Brain pericyte (primary cell): ENCODE measurements around the gene P2RX7.
"Not testable (repeated sequence)": the region's sequence is repeated elsewhere in the genome, so short reads cannot be mapped to it uniquely, and the experiment has no call there.

Experiments
- DNase-seq: peaks from one replicate; pipeline ENCODE4 v3.0.0-alpha.2; 2012; ENCODE audit warnings: low read depth, low spot score

The P2RX7 gene

DNA sequence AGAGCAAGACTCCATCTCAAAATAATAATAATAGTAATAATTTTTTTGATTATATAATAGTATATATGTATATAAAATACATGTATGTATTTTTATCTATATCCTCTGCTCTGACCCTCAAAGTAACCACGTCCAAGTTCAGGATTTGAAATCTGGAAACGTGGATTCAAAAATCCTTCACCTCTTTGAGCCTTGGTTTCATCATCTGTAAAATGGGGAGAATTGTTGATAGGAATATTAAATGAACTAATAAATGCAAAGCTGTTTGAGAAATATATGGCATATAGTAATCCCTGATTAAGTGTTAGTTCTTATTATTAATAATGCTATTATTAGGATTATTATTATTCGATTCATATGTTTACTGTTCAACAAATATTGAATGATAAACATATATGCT lies 2.6 kb downstream of the P2RX7 start:
- DNase-seq: no peak

DNA sequence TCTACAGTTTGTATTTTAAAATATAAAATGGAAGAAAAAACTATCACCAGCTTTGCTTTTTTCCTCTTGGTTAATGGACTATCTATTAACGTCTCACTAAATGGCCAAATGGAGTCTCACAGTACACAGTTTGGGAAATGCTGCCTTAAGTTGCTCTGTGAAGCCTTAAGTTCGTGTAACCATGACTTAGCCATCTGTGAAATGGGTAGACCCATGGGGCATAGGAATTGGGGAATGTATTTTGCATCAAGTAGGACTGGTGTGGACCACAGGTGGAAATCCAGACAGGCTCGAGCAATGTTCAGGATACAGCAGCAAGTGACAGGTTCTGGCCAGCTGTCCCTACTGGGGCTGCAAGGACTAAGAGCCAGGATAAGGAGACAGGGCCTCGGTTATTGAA lies 4.8 kb downstream of the P2RX7 start:
- no peak for DNase-seq

DNA sequence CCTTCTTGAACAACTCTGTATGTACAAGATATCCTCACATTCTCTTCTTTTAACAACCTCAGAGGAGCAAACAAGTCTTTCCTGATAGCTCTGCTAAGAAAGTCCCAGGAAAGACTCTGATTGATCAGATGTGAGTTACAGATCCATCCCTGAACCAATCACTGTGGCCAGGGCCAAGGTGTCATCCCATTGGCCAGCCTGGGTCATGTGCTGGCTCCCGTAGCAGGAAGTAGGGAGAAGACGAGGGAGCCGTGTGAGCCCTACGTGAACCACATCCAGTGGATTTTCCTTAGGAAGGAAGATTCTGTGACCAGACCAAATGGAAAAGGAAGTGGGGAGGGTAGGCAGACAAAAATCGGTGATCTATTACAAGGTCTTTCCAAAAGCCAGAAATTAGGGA lies 5.6 kb downstream of the P2RX7 start:
- DNase-seq: no peak

DNA sequence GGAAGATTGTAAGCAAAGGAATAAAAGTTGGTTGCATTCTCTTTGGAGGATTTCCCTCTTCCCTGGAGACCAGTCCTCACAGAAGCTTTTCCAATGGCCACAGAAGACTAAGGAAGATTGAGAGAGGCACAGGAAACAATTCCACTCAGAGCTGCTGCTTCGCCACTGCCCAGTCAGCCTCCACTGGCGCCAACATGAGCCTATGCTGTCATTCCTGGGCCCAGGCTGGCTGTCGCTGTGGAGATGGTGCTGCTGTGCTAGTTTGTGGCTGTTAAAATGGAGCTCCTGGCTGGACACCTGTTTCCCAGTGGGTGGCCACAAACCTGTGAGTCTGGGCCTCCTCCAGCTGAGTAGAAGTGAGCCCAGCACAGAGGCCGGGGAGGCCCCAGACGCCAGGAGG lies 6.6 kb downstream of the P2RX7 start:
- DNase-seq: no peak

DNA sequence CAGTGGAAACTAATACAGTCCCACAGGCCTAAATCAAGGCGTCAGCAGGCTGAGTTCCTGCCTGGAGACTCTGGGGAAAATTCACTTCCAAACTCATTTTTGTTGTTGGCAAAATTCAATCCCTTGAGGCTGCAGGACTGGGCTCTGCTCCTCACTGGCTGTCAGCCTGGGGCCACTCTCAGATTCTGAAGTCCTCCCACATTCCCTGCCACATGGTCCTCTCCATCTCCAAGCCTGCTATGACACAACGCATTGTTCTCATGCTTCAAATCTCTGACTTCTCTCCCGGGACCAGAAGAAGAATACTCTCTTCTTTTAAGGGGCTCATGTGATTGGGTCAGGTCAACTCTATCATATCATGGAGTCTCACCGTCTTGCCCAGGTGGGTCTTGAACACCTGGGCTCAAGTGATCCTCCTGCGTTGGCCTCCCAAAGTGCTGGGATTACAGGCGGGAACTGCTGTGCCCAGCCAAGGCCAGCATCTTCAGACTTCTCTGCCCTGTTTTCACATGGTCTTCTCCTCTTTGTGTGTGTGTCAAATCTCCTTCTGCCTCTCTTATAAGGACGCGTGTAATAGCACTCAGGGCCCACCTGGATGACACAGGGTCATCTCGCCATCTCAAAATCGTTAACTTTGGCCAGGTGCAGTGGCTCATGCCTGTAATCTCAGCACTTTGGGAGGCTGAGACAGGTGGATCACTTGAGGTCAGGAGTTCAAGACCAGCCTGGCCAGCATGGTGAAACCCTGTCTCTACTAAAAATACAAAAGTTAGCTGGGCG lies 9.7 kb downstream of the P2RX7 start:
- DNase-seq: no peak

DNA sequence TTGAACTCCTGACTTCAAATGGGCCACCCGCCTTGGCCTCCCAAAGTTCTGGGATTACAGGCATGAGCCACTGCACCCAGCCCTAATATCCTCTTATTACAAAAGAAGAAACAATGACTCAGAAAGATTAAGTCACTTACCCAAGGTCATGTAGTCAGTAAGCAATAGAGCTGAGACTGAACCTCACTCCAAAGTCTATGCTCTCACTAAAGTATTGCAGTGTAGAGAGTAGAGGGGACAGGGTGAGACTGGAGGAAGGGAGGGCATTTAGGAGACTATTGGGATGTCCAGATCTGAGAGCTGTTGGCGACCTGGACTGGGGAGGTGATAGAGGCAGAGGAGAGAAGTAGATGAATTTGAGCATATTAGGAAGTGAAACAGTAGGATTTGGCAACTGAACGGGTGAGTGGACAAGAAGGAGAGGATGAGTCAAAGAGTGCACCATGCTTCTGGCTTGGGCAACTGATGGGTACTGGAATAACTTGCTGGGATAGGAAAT lies 11.8 kb downstream of the P2RX7 start:
- DNase-seq: no peak

DNA sequence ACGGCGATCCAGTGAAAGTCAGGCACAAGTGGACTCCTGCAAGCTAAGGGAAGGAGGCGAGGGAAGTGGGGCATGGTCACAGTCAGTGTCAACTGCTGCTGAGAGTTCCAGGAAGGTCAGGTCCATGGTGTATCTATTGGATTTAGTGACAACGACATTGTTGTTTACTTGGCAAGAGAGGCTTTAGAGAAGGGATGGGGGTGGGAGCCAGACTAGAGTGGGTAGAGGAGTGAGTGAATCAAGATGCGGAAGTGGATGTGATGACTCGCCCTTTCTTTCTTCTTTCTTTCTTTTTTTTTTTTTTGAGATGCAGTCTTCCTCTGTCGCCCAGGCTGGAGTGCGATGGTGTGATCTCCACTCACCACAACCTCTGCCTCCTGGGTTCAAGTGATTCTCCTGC lies 12.5 kb downstream of the P2RX7 start:
- no peak for DNase-seq

DNA sequence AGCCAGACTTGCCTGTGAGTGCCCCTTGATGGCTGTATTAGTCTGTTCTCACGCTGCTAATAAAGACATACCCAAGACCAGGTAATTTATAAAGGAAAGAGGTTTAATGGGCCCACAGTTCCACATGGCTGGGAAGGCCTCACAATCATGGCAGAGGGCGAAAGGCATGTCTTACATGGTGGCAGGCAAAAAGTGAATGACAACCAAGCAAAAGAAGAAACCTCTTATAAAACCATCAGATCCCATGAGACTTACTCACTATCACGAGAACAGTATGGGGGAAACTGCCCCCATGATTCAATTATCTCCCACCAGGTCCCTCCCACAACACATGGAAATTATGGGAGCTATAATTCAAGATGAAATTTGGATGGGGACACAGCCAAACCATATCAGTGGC lies 16.6 kb downstream of the P2RX7 start:
- not testable (repeated sequence) for DNase-seq

DNA sequence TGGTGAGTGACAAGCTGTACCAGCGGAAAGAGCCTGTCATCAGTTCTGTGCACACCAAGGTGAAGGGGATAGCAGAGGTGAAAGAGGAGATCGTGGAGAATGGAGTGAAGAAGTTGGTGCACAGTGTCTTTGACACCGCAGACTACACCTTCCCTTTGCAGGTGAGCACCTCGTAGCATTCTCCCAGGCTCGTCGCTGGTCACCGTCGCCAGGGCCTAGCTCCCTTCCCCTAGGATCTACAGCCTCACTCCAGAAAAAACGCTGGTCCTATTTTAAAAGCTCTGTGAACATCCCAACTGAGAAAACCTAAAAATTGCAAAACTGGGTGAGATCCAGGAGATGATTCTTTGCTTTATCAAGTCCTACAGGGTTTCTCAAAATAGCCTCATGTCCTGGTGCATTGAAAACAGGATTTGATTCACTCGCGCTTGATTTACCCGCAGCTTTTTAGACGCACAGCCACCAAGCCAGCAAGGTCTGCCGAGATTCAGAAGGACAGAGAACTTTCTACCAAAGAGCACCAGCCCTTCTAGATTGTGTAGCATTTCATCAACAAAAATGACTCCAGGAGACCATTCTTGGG lies 22.2 kb downstream of the P2RX7 start:
- DNase-seq: no peak

DNA sequence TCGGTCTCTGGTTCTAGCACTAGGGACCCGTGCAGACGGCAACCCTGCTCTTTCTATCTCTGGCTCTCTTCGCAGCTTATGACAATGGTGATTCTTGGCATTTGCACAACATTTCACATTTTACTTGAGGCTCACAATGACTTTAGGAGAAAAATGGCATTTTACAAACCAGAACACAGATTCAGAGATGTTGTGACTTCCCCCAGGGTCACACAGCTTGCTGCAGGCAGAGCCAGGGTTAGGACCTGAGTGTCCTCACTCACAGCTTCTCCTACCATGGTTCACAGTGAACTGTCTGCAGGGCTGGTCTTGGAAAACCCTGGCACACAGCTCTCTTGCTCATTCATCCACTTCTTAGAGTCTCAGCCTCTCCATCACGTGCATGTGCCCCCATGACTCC lies 23.7 kb downstream of the P2RX7 start:
- no peak for DNase-seq

DNA sequence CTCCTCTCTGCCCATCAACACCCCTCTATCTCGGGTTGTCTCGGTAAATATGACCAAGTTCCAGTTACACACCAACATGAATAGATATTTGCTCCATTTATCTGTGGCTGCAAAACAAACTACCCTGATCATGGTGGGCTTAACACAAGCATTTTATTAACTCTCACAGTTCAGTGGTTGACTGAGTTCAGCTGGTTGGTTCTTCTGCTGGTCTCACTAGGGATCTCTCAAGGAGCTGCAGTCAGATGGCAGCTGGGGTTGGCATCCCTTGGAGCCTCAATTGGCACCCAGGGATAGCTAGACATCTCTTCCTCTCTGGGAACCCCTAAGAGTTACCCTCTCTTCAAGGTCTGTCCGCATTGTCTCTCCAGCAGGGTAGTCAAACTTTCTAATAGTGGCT lies 25.4 kb downstream of the P2RX7 start:
- DNase-seq: no peak

DNA sequence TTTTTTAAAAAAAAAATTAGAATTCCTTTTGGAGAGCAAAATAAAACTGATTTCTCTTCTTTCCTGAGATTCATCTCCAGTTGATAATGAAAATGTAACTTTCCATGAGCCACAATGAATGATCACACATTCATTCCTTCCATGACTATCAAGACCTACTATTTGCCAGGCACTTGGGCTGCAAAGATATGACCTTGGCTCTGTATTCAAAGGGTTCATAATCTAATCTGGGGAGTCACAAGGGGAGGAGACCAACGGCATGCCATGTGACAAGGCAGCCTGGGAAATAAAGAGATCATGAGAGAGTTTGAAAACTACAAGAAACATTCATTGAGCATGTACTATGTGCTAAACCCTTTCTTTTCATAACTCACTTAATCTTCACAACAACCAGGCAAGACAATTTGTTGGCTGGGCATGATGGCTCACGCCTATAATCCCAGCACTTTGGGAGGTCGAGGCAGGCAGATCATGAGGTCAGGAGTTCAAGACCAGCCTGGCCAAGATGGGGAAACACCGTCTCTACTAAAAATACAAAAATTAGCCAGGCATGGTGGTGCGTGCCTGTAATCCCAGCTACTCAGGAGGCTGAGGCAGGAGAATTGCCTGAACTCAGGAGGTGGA lies 26.2 kb downstream of the P2RX7 start:
- not testable (repeated sequence) for DNase-seq

DNA sequence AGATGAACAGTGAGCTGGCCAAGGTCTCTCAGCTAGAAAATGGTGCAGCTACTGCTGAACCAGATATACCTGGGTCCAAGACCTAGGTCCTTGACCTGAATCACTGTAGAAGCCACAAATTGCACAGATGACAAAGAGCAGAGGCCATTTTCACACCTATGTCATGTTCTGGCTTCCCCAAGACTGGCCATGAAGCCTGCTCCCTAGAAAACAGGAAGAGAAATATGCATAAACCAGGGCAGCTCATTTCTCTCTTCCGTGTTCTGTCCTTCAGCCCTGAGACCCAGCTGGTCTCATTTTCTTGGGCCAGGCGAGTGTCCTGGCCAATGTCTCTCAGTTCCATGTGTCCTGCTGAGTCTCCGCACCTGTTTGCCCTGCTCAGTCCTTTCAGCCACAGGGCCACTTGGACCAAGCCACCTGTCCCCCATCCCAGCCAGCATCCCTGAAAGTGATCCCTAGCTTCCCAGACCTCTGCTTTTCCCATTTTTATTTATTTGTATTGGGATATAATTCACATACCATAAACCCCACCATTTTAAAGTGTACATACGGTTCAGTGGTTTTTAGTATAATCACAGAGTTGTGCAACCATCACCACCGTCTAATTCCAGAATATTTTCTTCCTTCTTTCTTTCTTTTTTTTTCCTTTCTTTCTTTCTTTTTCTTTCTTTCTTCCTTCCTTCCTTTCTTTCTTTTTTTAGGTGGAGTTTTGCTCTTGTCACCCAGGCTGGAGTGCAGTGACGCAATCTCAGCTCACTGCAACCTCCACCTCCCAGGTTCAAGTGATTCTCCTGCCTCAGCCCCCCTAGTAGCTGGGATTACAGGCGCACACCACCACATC lies 27.0 kb downstream of the P2RX7 start:
- no peak for DNase-seq

DNA sequence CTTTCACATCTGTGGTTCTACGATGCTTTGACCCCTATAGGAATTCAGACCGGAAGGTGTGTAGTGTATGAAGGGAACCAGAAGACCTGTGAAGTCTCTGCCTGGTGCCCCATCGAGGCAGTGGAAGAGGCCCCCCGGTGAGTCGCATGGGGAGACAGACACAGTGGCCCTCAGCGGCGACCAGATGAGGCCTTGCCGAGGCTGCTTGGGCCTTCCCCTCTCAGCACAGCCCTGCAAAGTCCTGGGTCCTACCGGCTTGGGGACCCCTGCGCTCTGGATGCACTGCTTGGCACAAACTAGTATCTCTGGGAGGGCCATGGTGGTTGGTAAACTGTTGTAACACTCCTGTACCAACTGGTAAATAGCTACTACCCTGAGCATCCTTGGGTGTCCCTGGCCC lies 29.7 kb downstream of the P2RX7 start:
- DNase-seq: no peak

DNA sequence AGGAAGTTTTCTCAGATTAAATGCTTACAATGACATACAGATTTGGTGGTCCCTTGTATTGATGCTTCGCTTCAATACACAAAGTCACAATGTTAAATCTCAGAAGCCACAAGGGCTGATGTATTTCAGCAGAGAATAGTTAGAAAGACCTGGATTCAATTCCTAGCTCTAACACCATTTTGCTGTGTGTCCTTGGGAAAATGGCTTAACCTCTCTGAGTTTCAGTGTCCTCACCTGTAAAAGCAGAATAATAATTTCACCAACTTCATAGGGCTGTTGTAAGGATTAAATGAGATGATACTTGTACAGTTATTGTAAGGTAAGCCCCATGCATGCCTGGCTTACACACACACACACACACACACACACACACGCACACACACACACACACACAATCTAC lies 30.3 kb downstream of the P2RX7 start:
- no peak for DNase-seq

DNA sequence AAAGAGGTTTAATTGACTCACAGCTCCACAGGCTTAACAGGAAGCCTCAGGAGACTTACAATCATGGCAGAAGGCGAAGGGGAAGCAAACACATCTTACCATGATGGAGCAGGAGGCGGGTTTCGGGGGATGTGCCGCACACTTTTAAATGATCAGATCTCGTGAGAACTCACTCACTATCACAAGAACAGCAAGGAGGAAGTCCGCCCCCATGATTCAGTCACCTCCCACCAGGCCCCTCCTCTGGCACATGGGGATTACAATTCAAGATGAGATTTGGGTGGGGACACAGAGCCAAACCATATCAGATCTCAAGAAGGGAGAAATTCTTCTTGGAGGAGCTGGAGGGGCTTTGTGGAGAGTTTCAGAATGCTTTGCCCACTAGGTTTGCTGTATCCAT lies 32.2 kb downstream of the P2RX7 start:
- not testable (repeated sequence) for DNase-seq

DNA sequence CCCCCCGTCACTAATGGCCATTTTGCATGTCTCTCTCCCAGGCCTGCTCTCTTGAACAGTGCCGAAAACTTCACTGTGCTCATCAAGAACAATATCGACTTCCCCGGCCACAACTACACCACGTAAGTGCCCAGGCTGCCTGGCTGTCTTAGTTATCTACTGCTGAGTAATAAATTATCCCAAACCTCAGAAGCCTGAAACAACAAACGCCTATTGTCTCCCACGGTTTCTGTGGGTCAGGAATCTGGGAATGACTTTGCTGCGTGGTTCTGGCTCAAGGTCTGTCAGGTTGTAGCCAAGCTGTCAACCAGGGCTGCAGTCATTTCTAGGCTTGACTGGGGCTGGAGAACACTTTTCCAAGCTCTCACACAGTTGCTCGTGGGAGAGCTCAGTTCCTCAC lies 32.6 kb downstream of the P2RX7 start:
- no peak for DNase-seq

DNA sequence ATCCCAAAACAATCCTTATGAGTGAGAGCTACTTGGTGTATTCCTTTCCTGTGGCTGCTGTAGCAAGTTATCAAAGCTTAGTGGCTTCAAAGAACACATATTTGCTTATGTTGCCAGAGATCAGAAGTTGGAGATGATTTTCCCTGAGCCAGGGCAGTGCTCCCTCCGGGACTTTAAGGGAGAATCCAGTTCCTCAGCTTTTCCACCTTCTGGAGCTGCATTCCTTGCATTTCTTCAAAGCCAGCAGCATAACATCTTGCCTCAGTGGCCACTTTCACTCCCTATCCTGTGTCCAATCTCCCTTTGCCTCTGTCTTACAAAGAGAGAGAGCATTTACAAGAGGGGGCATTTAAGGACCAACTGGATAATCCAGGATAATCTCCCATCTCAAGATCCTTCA lies 33.7 kb downstream of the P2RX7 start:
- DNase-seq: no peak

DNA sequence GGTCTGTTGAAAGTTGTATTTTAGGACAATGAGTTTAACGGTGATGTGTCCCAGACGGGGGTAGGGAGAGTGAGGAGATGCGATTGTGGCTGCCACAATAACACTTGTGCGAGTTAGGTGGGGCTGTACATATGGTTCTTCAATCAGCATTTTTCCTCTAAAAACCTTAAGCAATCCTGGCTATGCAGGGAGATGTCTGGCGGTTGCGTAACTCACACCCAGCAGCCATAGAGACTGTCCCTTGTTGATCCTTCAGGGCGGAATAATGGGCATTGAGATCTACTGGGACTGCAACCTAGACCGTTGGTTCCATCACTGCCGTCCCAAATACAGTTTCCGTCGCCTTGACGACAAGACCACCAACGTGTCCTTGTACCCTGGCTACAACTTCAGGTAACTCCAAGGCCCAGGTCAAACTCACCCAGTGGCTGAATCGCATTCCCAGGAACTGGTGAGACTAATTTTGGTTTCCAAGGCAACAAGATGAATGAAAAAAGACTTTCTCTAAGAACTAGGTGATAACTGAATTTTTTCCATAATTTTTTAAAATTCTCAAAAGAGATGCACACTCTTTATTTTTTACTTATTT lies 34.6 kb downstream of the P2RX7 start:
- DNase-seq: no peak

DNA sequence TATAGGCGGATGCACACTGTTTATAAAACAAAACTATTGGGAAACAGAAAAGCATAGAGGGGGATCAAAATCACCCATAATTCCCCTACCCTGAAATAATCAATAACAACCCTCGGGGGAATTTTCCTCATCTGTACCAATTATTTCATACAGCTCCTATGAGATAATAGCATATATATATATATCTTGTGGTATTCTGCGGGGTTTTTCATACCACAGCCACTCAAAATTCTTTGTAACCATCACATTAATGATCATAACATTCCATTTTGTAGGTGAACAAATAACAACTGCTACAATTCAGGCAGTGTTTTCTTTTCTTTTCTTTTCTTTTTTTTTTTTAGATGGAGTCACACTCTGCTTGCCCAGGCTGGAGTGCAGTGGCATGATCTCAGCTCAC lies 35.3 kb downstream of the P2RX7 start:
- DNase-seq: no peak

DNA sequence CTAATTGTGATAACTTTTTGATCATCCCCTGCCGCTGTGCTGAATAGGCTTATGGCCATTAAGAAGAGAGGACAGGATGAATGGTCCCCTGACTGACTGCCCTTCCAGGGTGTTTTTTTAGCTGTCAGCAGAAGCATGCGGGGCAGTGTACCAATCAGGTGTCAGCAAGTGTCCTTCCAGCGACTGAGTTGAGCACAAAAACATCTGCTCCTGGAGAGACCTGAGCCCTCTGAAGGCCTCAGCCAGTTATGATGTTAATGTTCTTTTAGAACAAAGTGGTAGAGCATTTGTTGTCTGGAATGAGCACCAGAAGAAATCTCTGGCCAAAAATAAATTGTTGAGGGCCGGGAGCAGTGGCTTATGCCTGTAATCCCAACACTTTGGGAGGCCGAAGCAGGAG lies 37.5 kb downstream of the P2RX7 start:
- DNase-seq: no peak
